Dermis microvascular lymphatic vessel endothelial cell (primary cell): Measurements from ENCODE around the gene DOCK3. TPM values are rescaled to one million over a fixed set of nuclear protein-coding genes. Genes with fewer than 3 reads are reported as not detected.
A peak's percentile ranks its signal among the peaks of the same experiment; 100 is the strongest.
"Not testable (repeated sequence)": the region's sequence is repeated elsewhere in the genome, so short reads cannot be mapped to it uniquely, and the experiment has no call there.

ENCODE experiments used
- DNase-seq, 2 donors: peaks; one replicate each; pipeline versions ENCODE4 v3.0.0 to v3.0.0-alpha.2; 2010; ENCODE audit warnings: low read depth in 2 of 2
- total RNA-seq: library from RNA; depleted of rRNA; stranded (reverse); fragments of >200 nt; gene quantifications from 2 replicates; pipeline ENCODE4 v1.2.1, GENCODE V29; 2014

The DOCK3 gene
- total RNA-seq, 1 donor from 2014 or later: under 0.01 TPM

DNA sequence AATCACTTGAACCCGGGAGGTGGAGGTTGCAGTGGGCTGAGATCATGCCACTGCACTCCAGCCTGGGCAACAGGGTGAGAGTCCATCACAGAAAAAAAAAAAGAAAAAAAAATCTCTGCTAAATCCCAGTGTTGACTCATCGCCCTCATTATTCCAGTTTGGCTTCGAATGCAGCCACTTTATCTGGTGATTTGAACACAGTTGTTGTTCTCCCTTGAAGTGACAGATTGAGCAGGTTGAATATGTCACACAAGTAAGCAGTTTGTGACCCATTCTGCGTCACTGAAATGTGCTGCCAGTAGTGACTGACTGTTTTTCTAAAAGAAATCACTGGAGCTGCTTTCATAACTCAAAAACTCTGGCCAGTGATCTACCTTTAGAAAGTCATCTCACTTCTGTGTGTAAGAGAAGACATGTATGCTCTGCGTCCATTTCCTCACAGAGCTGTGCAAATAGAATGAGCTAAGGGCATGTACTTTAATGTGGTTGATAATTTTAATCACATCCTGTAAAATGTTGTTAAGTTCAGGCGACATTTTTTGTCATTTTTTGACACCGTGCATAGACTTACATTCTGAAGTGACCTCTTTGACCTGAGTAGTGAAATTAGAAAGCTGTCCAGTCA, 12.5 kb downstream of the DOCK3 start:
- no peak for DNase-seq

DNA sequence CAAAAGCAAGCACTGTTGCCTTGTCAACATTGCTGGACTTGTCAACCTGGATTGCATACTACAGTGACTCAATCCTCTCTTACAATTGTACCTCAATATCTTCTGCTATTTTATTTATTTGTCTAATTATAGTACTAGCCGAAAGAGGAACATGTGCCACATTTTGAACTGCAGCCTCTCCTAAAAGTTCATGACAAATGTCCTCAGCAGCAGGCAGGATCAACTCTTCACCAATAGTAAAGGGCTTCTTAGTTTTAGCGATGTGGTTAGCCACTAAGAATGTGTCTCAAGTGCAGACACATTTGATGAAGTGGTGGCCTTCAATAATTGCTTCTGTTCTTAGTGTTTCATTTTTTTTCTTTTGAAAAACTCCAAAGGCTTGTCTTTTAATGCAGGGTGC, 13.2 kb downstream of the DOCK3 start:
- DNase-seq: no peak

DNA sequence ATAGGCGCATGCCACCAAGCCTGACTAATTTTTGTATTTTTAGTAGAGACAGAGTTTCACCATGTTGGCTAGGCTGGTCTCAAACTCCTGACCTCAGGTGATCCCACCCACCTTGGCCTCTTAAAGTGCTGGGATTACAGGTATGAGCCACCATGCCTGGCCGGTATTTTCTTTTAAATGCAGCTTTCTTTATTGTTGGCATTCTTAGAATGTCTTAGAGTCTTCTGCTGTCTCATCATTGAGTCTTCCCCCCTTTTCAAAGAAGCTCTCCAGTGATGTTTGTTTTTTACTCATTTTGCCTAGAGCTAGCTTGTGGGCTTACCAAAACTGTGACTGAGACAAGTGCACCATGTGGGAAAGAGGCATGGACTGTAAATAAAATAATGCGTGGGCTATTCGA, 13.9 kb downstream of the DOCK3 start:
- DNase-seq: not testable (repeated sequence)

DNA sequence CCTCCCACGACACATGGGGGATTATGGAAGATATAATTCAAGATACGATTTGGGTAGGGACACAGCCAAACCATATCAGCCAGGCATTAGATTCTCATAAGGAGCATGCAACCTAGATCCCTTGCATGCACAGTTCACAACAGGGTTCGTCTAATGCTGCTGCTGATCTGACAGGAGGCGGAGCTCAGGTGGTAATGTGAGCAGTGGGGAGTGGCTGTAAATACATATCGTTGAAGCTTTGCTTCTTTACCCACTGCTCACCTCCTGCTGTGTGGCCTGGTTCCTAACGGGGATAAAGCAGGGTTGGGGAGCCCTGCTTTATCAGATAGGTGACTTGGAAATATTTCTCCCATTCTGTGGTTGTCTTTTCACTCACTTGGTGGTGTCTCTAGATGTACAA, 14.8 kb downstream of the DOCK3 start:
- DNase-seq: no peak

DNA sequence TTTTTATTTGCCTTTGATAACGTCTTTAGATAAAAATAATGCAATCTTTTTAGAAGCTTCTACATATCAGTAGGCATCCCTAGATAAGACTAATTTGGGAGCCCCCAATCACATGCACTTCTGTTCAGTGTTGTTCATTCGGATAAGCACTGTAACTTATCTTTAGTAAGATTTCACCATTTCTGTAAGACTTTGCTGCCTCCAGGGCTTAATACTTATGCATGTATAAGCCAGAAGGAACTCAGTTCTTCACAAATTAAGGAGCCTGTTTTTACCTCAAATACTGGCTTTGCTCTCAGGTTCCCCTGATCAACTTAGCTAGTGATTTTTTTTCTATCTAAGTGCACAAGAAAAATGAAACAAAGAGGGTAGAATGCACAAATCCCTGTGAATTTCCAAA, 20.3 kb downstream of the DOCK3 start:
- DNase-seq: no peak

DNA sequence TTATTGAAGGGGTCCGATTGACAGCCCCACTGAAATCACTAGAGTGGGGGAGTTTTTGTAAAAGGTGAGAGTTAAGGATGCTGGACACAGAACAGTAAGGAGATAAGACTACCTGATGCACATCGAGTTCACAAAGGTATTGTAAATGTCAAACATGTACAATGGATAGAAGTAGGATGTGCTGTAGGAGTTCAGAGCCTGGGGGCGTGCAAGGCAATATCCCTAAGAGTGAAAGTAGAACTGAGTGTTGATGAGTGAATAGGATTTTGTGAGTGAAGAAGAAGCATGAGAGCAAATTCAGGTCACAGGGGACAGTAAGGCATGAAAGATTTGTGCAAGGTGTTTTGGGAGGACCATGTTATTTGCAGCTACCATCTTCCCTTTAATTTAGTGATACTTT, 21.5 kb downstream of the DOCK3 start:
- no peak for DNase-seq

DNA sequence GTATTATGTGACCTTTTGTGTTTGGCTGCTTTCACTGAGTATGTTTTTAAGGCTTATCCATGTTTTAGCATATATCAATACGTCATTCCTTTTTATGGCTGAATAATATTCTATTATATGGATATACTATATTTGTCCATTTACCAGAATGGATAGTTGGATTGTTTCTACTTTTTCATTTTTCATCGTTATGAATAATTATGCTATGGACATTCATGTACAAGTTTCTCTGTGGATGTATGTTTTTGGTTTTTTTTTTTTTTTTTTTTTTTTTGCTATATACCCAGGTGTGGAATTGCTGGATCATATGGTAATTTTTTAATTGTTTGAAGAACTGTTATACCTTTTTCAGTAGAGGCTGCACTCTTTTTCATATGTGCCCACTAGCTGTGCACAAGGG, 23.5 kb downstream of the DOCK3 start:
- no peak for DNase-seq

DNA sequence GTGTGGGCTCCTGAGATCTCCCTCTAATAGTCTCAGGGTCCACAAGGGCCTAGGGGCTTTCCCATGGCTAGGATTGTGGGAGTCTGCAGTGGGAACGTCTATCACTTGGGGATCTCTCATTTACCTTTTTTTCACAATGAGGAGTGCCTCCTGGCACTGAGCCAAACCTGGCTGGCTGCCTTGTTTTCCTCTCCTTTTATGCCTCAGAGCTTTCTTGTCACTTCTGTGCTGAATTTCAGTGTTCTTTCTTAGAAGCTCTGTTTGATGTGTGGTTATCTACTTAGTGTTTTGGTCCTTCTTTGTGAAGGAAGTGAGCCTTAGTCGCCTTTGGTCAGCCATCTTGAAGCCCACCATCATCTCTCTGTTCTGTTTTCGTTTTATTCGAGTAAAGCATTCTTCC, 33.9 kb downstream of the DOCK3 start:
- DNase-seq: no peak

DNA sequence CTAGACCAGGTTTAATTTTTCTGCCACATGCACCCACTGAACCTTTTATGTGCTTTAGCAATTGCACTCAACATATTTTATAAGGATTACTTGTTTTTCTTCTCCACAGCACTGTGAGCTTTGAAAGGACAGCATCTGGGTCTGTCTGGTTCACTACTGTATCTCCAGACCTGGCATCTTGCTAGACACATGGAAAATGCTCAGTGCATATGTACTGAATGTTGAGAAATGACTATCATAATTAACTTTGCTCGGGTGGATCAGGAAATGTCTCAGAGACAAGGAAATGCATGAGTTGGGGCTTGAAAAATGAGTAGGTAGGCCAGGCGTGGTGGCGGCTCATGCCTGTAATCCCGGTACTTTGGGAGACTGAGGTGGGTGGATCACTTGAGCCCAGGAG, 40.2 kb downstream of the DOCK3 start:
- peak; percentile 7 to 15 for DNase-seq

DNA sequence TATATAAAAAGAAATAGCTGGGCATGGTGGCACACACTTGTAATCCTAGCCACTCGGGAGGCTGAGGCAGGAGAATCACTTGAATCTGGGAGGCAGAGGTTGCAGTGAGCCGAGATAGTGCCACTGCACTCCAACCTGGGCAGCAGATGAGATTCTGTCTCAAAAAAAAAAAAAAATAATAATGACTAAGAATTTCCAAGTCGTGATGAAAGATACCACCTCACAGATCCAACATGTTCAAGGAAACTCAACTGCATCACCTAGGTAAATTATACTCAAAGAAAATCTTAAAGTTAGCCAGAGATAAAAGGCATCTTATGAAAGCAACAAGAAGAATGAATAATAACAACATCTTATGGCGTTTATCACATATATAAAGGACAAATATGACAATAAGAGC, 50.1 kb downstream of the DOCK3 start:
- no peak for DNase-seq

DNA sequence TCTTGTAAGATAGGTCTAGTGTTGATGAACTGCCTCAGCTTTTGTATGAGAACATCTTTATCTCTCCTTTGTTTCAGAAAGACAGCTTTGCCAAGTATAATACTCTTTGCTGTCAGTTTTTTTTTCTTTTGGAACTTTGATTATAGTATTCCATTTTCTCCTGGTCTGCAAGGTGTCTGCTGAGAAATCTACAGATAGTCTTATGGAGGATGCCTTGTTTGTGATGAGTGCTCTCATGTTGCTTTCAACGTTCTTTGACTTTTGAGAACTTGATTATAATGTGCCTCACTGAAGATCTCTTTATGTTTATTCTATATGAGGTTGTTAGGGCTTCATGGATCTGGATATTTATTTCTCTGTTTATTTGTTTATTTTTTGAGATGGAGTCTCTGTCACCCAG, 60.3 kb downstream of the DOCK3 start:
- no peak for DNase-seq

DNA sequence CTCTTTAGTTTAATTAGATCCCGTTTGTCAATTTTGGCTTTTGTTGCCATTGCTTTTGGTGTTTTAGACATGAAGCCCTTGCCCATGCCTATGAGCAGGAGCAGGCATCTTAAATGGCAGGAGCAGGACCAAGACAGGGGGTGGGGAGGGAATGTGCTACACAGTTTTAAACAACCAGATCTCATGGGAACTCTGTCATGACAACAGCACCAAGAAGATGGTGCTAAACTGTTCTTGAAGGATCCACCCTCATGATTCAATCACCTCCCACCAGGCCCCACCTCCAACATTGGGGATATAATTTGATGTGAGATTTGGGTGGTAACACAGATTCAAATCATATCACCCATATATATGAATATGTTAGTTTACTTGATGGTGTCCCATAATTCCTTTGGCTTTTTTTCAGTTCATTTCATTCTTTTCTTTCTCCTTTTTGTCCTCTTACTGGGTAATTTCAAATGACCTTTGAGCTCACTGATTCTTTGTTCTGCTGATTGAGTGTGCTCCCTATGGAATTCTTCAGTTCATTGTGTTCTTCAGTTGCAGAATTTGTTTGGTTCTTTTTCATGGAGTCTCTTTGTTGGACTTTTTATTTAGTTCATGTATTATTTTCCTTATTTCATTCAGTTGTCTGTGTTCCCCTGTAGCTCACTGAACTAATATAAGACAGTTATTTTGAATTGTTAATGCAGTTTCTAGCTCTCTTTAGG, 62.6 kb downstream of the DOCK3 start:
- no peak for DNase-seq

DNA sequence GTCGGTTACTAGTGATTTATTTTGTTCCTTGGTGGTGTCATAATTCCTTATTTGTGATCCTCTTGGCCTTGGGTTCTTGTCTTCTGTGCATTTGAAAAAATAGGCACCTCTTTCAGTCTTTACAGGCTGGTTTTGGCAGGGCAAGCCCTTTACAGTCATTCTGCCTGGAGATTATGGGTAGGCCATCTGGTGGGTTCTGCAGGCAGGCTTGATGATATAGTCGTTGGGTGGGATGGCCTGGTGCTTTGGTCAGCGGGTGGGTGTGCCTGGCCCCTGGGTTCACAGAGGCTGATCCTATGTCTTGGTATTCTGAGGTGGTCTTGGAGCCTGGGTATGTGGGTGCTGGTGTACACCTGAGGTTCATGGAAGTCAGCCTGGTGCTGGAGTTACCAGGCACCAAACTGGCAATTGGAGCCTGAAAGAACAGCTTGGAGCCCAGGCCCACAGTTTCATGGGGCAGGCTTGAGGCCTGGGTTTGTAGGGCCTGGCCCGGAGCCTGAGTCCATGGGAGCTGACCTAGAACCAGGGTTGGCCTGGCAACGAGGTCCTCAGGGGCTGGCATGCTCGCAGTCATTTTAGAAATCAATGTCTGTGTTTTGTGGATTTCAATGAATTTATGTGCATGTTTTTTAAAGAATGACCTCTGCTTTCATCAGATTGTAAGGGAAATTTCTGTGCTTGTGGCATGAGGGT, 63.3 kb downstream of the DOCK3 start:
- DNase-seq: no peak

DNA sequence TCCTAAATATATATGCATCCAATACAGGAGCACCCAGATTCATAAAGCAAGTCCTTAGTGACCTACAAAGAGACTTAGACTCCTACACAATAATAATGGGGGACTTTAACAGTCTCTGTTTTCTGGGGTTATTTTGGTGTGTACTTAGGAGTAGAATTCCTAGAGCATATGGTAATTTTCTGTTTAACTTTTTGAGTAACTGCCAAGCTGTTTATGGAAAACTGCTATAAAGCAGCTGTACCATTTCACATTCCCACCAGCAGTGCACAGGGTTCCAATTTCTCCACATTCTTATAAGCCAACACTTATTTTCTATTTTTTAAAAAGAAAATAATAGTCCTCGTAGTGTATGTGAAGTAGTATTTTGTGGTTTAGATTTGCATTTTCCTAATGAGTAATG, 68.9 kb downstream of the DOCK3 start:
- DNase-seq: no peak

DNA sequence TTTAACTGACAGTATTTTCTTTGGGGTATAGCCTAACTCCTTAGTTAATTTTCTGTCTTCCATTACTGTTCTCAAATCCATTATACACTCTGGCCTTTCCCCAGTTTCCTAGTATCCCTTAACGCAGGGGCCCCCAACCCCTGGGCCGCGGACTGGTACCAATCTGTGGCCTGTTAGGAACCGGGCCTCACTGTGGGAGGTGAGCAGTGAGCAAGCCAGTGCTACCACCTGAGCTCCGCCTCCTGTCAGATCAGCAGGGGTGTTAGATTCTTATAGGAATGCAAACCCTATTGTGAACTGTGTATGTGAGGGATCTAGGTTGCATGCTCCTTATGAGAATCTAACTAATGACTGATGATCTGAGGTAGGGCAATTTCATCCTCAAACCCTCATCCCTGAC, 75.1 kb downstream of the DOCK3 start:
- DNase-seq: no peak

DNA sequence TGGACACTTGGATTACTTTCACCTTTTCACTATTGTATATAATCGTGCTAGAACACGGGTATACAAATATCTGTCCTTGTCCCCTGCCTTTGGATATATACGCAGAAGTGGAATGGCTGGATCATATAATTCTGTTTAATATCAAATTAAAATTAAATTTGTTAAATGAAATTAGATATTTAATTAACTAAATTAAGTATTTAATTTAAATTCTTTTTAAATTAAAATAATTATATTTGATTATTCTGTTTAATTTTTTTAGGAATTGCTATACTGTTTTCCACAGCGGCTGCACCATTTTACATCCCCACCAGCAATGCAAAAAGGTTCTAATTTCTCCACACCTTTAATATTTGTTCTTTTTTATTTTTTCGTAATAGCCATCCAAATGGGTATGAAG, 84.3 kb downstream of the DOCK3 start:
- no peak for DNase-seq

DNA sequence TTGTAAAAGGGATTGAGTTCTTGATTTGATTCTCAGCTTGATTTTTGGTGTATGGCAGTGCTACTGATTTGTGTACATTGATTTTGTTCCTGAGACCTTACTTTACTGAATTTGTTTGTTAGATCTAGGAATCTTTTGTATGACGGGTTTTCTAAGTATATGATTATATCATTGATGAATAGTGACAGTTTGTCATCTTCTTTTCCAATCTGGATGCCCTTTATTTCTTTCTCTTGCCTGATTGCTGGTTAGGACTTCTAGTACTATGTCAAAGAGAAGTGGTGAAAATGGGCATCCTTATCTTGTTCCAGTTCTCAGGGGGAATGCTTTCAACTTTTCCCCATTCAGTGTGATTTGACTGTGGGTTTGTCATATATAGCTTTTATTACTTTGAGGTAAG, 103.0 kb downstream of the DOCK3 start:
- DNase-seq: no peak

DNA sequence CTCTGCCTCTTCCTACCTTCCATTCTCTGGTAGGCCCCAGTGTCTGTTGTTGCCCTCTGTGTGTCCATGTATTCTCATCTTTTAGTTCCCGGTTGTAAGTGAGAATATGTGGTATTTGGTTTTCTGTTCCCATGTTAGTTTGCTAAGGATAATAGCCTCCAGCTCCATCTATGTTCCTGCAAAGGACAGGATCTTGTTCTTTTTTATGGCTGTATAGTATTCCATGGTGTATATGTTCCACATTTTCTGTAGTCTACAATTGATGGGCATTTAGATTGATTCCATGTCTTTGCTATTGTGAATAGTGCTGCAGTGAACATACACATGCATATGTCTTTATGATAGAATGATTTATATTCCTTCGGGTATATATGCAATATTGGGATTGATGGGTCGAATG, 107.0 kb downstream of the DOCK3 start:
- DNase-seq: not testable (repeated sequence)

DNA sequence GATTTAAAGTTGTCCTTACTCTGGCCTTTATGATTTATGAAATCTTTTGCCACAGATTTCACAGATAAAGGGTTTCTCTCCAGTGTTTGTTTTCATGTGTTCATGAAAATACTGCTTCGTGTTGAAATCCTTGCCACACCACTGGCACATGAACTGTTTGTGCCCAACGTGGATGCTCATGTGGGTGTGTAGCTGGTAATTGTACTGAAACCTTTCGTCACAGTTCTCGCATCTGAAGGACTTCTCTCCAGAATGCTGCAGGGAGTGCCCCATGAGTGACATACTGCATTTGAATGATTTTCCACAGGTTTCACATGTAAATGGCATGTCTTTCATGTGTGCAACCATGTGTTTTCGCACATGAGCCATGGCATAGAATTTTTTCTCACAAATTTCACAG, 111.9 kb downstream of the DOCK3 start:
- no peak for DNase-seq

DNA sequence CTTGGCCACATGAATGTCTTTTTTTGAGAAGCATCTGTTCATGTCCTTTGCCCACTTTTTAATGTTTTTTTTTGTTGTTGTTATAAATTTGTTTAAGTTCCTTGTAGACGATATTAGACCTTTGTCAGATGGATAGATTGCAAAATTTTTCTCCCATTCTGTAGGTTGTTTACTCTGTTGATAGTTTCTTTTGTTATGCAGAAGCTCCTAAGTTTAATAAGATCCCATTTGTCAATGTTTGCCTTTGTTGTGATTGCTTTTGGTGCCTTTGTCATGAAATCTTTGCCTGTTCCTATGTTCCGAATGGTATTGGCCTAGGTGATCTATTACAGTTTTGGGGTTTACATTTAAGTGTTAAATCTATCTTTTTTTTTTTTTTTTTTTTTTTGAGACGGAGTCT, 116.2 kb downstream of the DOCK3 start:
- DNase-seq: not testable (repeated sequence)

DNA sequence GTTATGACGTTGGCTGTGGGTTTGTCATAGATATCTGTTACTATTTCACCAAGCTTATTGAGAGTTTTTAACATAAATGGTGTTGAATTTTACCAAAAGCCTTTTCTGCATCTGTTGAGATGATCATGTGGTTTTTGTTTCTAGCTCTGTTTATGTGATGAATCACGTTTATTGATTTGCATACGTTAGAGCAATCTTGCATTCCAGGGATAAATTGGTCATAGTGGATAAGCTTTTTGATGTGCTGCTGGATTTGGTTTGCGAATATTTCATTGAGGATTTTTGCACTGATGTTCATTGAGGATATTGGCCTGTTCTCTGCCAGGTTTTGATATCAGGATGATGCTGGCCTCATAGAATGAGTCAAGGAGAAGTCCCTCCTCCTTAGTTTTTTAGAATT, 117.8 kb downstream of the DOCK3 start:
- no peak for DNase-seq

DNA sequence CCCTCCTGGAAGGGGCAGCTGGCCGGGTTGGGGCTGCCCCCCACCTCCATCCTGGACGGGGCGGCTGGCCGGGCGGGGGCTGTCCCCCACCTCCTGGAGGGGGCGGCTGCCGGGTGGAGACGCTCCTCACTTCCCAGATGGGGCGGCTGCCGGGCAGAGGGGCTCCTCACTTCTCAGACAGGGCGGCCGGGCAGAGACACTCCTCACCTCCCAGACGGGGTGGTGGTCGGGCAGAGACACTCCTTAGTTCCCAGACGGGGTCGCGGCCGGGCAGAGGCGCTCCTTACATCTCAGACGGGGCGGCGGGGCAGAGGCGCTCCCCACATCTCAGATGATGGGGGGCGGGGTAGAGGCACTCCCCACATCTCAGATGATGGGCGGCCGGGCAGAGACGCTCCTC, 129.1 kb downstream of the DOCK3 start:
- DNase-seq: not testable (repeated sequence)

DNA sequence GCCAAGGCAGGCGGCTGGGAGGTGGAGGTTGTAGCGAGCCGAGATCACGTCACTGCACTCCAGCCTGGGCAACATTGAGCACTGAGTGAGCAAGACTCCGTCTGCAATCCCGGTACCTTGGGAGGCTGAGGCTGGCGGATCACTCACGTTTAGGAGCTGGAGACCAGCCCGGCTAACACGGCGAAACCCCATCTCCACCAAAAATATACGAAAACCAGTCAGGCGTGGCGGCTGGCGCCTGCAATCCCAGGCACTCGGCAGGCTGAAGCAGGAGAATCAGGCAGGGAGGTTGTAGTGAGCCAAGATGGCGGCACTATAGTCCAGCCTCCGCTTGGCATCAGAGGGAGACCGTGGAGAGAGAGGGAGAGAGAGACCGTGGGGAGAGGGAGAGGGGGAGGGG, 129.6 kb downstream of the DOCK3 start:
- not testable (repeated sequence) for DNase-seq
